GM12891 (cell line): Measurements from ENCODE around the gene ILF3.

ENCODE experiments used
- PAX5 ChIP-seq: IDR thresholded peaks from 2 replicates; pipeline ENCODE4 v1.6.1; 2011; ENCODE audit warnings: low read length, moderate library complexity, mild to moderate bottlenecking; ENCODE audit not compliant: insufficient read depth, severe bottlenecking
- POLR2A ChIP-seq: IDR thresholded peaks from 2 replicates; pipeline ENCODE4 v1.6.1; 2011; ENCODE audit warnings: low read depth, low read length, control low read depth
- POLR2AphosphoS5 ChIP-seq: IDR thresholded peaks from 2 replicates; pipeline ENCODE4 v1.6.1; 2011; ENCODE audit warnings: low read depth, low read length, control low read depth
- POU2F2 ChIP-seq: IDR thresholded peaks from 2 replicates; pipeline ENCODE4 v1.6.1; 2011; ENCODE audit warnings: low read depth, mild to moderate bottlenecking, control low read depth, low read length, moderate library complexity
- SPI1 ChIP-seq: IDR thresholded peaks from 2 replicates; pipeline ENCODE4 v1.6.1; 2011; ENCODE audit warnings: low read depth, low read length, control low read depth
- TAF1 ChIP-seq: IDR thresholded peaks from 2 replicates; pipeline ENCODE4 v1.6.1; 2011; ENCODE audit warnings: low read depth, low read length, control low read depth

DNA sequence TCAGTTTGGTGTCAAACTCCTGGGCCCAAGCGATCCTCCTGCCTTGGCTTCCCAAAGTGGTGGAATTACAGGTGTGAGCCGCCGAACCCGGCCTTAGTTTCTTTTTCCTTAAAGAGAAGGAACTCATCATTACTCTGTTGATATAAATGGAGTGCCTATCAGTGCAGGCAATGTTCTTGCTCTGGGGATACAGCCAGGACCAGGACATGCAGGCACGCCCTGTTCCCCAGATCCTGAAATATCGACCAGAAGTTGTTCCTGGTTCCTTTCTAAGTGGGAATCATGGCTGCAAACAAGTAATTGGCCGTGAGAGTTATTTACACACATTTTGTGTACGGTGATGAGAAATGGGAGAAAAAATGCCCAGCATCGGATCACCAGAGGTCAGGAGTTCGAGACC is 72.1 kb downstream of the ILF3 start:
- TF ChIP-seq POLR2A (no peak), POLR2AphosphoS5 (no peak), TAF1 (no peak), POU2F2 (no peak), PAX5 (no peak), SPI1 (no peak)
